ENCODE data around the gene FUT9. TPM values are rescaled to one million over a fixed set of nuclear protein-coding genes. Genes with fewer than 3 reads are reported as not detected.

FUT9 gene
- total RNA-seq, 2 experiments from 2014 or later, result not detected

- H3K4me2 ChIP-seq (ENCODE audit: low read length), result no peak overlapping the region
- intact Hi-C loops (cut with micrococcal nuclease; ENCODE audit: unreplicated experiment), result no loop called here
- no peaks in the 10 kb centered on the region for H3K9me2 ChIP-seq (ENCODE audit: insufficient read depth, low read length)
- H2AFZ ChIP-seq (ENCODE audit: low read length), result no peak overlapping the region
- no peak for TF ChIP-seq CTCF (conservative IDR thresholded peaks at IDR 0.05; ENCODE audit: low read length)
- no peak for TF ChIP-seq EZH2phosphoT487 (IDR thresholded peaks at IDR 0.05; ENCODE audit: borderline replicate concordance, low read depth, low read length)
- ChIA-PET POLR2A (no interaction called here), CTCF (ENCODE audit: unreplicated experiment) (no interaction called here)
- no peaks in the 10 kb centered on the region for H3K4me1 ChIP-seq (ENCODE audit: insufficient read depth, low read length, poor library complexity, severe bottlenecking)
- H3K4me3 ChIP-seq (ENCODE audit: low read depth, low read length, poor library complexity, severe bottlenecking), result no peak overlapping the region
- H3K79me2 ChIP-seq (ENCODE audit: insufficient read depth, low read depth, low read length), result no peaks in the 10 kb centered on the region
- DNase-seq (ENCODE audit: low spot score), result no peak
- H3K9me3 ChIP-seq (ENCODE audit: low read length), result no peaks in the 10 kb centered on the region
- H4K20me1 ChIP-seq (ENCODE audit: insufficient read depth, low read length), result no peaks in the 10 kb centered on the region
- no TSS peak for BruUV-seq (replicated peaks)
- H3K27ac ChIP-seq (ENCODE audit: low read depth, low read length, poor library complexity, severe bottlenecking), result no peak overlapping the region
- H3K36me3 ChIP-seq (ENCODE audit: insufficient read depth, low read length), result no peaks in the 10 kb centered on the region
Observed at GRCh38 chr6:96157018-96157565, 141.3 kb downstream of the FUT9 start.

- H3K4me3 ChIP-seq (ENCODE audit: low read depth, low read length, poor library complexity, severe bottlenecking), result no peak overlapping the region
- H3K36me3 ChIP-seq (ENCODE audit: insufficient read depth, low read length), result no peaks in the 10 kb centered on the region
- no peaks in the 10 kb centered on the region for H3K9me3 ChIP-seq (ENCODE audit: low read length)
- ChIA-PET POLR2A (interaction anchor here (0.6 to 0.7 kb wide), 2 partner anchors 649 to 708 kb away, joined by 3 to 5 read pairs; no protein-coding TSS in a partner anchor), CTCF (ENCODE audit: unreplicated experiment) (no interaction called here)
- TF ChIP-seq EZH2phosphoT487 (IDR thresholded peaks at IDR 0.05; ENCODE audit: borderline replicate concordance, low read depth, low read length) (no peak), CTCF (conservative IDR thresholded peaks at IDR 0.05; ENCODE audit: low read length) (no peak)
- H3K4me2 ChIP-seq (ENCODE audit: low read length), result no peak overlapping the region
- no peaks in the 10 kb centered on the region for H4K20me1 ChIP-seq (ENCODE audit: insufficient read depth, low read length)
- no peaks in the 10 kb centered on the region for H3K4me1 ChIP-seq (ENCODE audit: insufficient read depth, low read length, poor library complexity, severe bottlenecking)
- no peak overlapping the region for H3K27ac ChIP-seq (ENCODE audit: low read depth, low read length, poor library complexity, severe bottlenecking)
- no peaks in the 10 kb centered on the region for H3K9me2 ChIP-seq (ENCODE audit: insufficient read depth, low read length)
- H3K79me2 ChIP-seq (ENCODE audit: insufficient read depth, low read depth, low read length), result no peaks in the 10 kb centered on the region
- H2AFZ ChIP-seq (ENCODE audit: low read length), result no peak overlapping the region
- intact Hi-C loops (cut with micrococcal nuclease; ENCODE audit: unreplicated experiment), result no loop called here
- no TSS peak for BruUV-seq (replicated peaks)
- DNase-seq (ENCODE audit: low spot score), result no peak
Observed at GRCh38 chr6:96162711-96163120, 146.9 kb downstream of the FUT9 start.

- Histone ChIP-seq H3K36me3 (ENCODE audit: insufficient read depth, low read length) (no peaks in the 10 kb centered on the region), H3K4me2 (ENCODE audit: low read length) (no peak overlapping the region), H4K20me1 (ENCODE audit: insufficient read depth, low read length) (no peaks in the 10 kb centered on the region), H2AFZ (ENCODE audit: low read length) (no peak overlapping the region), H3K9me2 (ENCODE audit: insufficient read depth, low read length) (no peaks in the 10 kb centered on the region), H3K4me3 (ENCODE audit: low read depth, low read length, poor library complexity, severe bottlenecking) (no peak overlapping the region), H3K4me1 (ENCODE audit: insufficient read depth, low read length, poor library complexity, severe bottlenecking) (no peaks in the 10 kb centered on the region), H3K9me3 (ENCODE audit: low read length) (no peaks in the 10 kb centered on the region), H3K79me2 (ENCODE audit: insufficient read depth, low read depth, low read length) (no peaks in the 10 kb centered on the region), H3K27ac (ENCODE audit: low read depth, low read length, poor library complexity, severe bottlenecking) (no peak overlapping the region)
- TF ChIP-seq EZH2phosphoT487 (IDR thresholded peaks at IDR 0.05; ENCODE audit: borderline replicate concordance, low read depth, low read length) (no peak), CTCF (conservative IDR thresholded peaks at IDR 0.05; ENCODE audit: low read length) (no peak)
- POLR2A ChIA-PET, result interaction anchor here (0.6 kb wide), 1 partner anchor 46 kb away, joined by 3 read pairs; no protein-coding TSS in a partner anchor
- no peak for DNase-seq (ENCODE audit: low spot score)
- intact Hi-C loops (cut with micrococcal nuclease; ENCODE audit: unreplicated experiment), result no loop called here
- BruUV-seq (replicated peaks), result no TSS peak
- CTCF ChIA-PET (ENCODE audit: unreplicated experiment), result no interaction called here
Observed at GRCh38 chr6:96164802-96165201, 149.0 kb downstream of the FUT9 start.
